T-cell (primary cell): ENCODE measurements around the gene CCDC194. TPM values are rescaled to one million over a fixed set of nuclear protein-coding genes. Genes with fewer than 3 reads are reported as not detected.

Experiments used
- ATAC-seq, 4 experiments: fragments of 200-7000 bp in 3 of 4; fragments of 150-1000 bp in 1 of 4; cut with Tn5 transposase; replicated peaks in 1 of 4; 1 replicate in 3 of 4; 2 replicates in 1 of 4; pipeline ENCODE4 v1.10.0; 2021; ENCODE audit warnings: moderate library complexity in 3 of 4, mild to moderate bottlenecking in 2 of 4, moderate number of reproducible peaks in 1 of 4
- CTCF ChIA-PET, 2 donors: fragments of 300-600 bp; sonication (Branson Sonifier 250); formaldehyde crosslinking; loops; one replicate each; lab custom pipeline; 2022; ENCODE audit warnings: antibody characterized with exemption in 2 of 2; lab: Charles Lee
- POLR2A ChIA-PET, 2 donors: fragments of 300-600 bp; sonication (Branson Sonifier 250); formaldehyde crosslinking; loops; one replicate each; lab custom pipeline; 2022; ENCODE audit warnings: antibody characterized with exemption in 2 of 2; lab: Charles Lee
- DNase-seq, 35 experiments: peaks; one replicate each; pipeline versions ENCODE4 v3.0.0 to v3.0.0-alpha.2; 2013 to 2023
- H3K27ac ChIP-seq: one replicate; pipeline ENCODE4 v1.5.1; 2013; ENCODE audit warnings: low read length
- H3K27me3 ChIP-seq, 2 experiments: replicated peaks in 1 of 2; 1 replicate in 1 of 2; 2 replicates in 1 of 2; pipeline versions ENCODE4 v1.6.1 to v1.7.0; 2013; ENCODE audit warnings: low read length in 1 of 2, mixed read lengths in 1 of 2; ENCODE audit not compliant: control insufficient read depth in 2 of 2, insufficient read depth in 2 of 2; ENCODE audit errors: extremely low read depth in 1 of 2
- H3K36me3 ChIP-seq, 2 donors: 1 replicate in 1 of 2; 2 replicates in 1 of 2; pipeline versions ENCODE4 v1.6.1 to v1.7.0; 2013; ENCODE audit warnings: low read length in 1 of 2; ENCODE audit not compliant: control insufficient read depth in 2 of 2, insufficient read depth in 1 of 2; ENCODE audit errors: extremely low read depth in 1 of 2
- H3K4me1 ChIP-seq, 2 experiments: 1 replicate in 1 of 2; 2 replicates in 1 of 2; pipeline versions ENCODE4 v1.6.1 to v1.7.0; 2013; ENCODE audit warnings: low read length in 2 of 2, mixed read lengths in 1 of 2; ENCODE audit not compliant: insufficient read depth in 2 of 2, control insufficient read depth in 1 of 2; ENCODE audit errors: extremely low read depth in 1 of 2
- H3K4me3 ChIP-seq, 2 donors: 1 replicate in 1 of 2; 2 replicates in 1 of 2; pipeline versions ENCODE4 v1.5.1 to v1.7.0; 2013; ENCODE audit warnings: mild to moderate bottlenecking in 2 of 2, low read length in 1 of 2, moderate library complexity in 1 of 2; ENCODE audit not compliant: control insufficient read depth in 1 of 2; ENCODE audit errors: extremely low read depth in 1 of 2
- H3K9me3 ChIP-seq: 2 replicates; pipeline ENCODE4 v1.7.0; 2013
- H3K27ac Mint-ChIP-seq, 2 donors: one replicate each; pipeline ENCODE4 v1.8.0; 2020 to 2021; ENCODE audit warnings: mild to moderate bottlenecking in 2 of 2, mixed read lengths in 2 of 2
- H3K27me3 Mint-ChIP-seq, 2 donors: one replicate each; pipeline ENCODE4 v1.8.0; 2021 to 2022; ENCODE audit warnings: mixed read lengths in 2 of 2
- H3K36me3 Mint-ChIP-seq: one replicate; pipeline ENCODE4 v1.8.0; 2021; ENCODE audit warnings: mixed read lengths
- H3K4me1 Mint-ChIP-seq, 3 donors: one replicate each; pipeline ENCODE4 v1.8.0; 2020 to 2022; ENCODE audit warnings: mixed read lengths in 3 of 3, mild to moderate bottlenecking in 1 of 3
- H3K4me3 Mint-ChIP-seq, 3 donors: one replicate each; pipeline ENCODE4 v1.8.0; 2020 to 2022; ENCODE audit warnings: mild to moderate bottlenecking in 3 of 3, mixed read lengths in 3 of 3, moderate library complexity in 3 of 3
- H3K9me3 Mint-ChIP-seq, 3 donors: one replicate each; pipeline ENCODE4 v1.8.0; 2020 to 2022; ENCODE audit warnings: mixed read lengths in 3 of 3
- WGBS: methylation state at CpG from one replicate; pipeline ENCODE4 v1.1.5; 2013; ENCODE audit warnings: missing lambda C conversion rate; ENCODE audit not compliant: insufficient coverage; 5-methylcytosine and 5-hydroxymethylcytosine counted together
- total RNA-seq, 35 experiments: library from RNA in 6 of 35; stranded (reverse) in 6 of 35; fragments of 120-200 nt in 1 of 35; gene quantifications; one replicate each; pipeline versions ENCODE4 v1.2.1 to v1.2.4 and lab custom pipeline; 2013 to 2026

The CCDC194 gene
- total RNA-seq, 5 donors from 2014 or later (not counting 1 experiment from before 2014, with no cell fraction given), result 1.4 to 3.3 (median 2.6) TPM

DNA sequence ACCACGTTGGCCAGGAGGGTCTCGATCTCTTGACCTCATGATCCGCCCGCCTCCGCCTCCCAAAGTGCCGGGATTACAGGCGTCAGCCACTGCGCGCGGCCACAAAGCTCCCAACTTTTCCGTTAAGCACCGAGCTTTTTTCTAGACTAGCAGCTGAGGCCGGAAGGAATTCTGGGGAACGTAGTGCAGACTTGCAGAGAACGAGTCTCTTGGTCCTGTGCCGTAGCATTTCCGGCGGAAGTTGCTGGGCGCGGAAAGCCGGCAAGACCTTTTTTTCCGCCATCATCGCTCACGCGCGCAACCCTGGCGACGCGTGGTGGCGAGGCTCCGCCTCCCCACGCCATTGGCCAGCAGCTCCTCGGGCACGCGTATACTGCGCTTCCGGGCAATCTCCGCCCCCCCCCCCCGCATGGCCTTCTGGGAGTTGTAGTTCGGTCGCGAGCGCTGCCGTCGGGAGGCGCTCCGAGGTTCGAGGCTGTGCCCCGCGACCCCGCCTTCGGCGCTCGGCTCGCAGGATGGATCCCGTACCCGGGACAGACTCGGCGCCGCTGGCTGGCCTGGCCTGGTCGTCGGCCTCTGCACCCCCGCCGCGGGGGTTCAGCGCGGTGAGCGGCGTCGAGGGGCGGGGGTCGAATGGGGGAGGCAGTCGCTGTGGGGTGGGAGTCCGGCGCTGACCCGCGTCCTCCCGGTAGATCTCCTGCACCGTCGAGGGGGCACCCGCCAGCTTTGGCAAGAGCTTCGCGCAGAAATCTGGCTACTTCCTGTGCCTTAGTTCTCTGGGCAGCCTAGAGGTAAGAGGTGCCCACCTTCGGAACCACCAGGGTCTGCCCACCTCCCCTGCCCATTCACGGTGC lies 25.9 kb upstream of the CCDC194 start, which contains the start of gene MVB12A:
TSS of gene MVB12A (plus strand) at position 427 of the 854 bp plus-strand sequence. CDS start at position 516, 89 bp downstream.
- Histone ChIP-seq H3K4me3 (peak within 1 kb of the TSS; percentile 80 to 82), H3K27me3 (no peaks in the 10 kb centered on the region), H3K4me1 (peaks cover 7 to 22% of the 10 kb centered on the region in 2 experiments), H3K36me3 (peaks cover 0 to 4% of the 10 kb centered on the region in 2 donors), H3K27ac (peak within 1 kb of the TSS; percentile 18), H3K9me3 (no peaks in the 10 kb centered on the region)
- H3K36me3 Mint-ChIP-seq, result peaks cover 8% of the 10 kb centered on the region
- peak within 1 kb of the TSS; percentile 87 to 93 (median 90) for H3K4me3 Mint-ChIP-seq
- under 1% methylated on average over 74 of the region's 85 CpGs for WGBS
- ChIA-PET CTCF (interaction anchor here (0.6 to 1.5 kb wide), 13 partner anchors 10 to 478 kb away, joined by 3 to 8 read pairs (median 4); partner anchors contain the start of genes BABAM1 (in 1 of the 2), BST2 (in 1 of the 2) and DDA1 (in 1 of the 2)), POLR2A (interaction anchor here (0.6 to 1.1 kb wide), 4 partner anchors 13 to 153 kb away, joined by 3 read pairs; partner anchors contain the start of genes BABAM1 (in 1 of the 2), BST2 (in 1 of the 2) and DDA1 (in 1 of the 2))
- ATAC-seq (peak; percentile 96 to 98 (median 96)), DNase-seq (peak; percentile 85 to 99 (median 96))
- no peaks in the 10 kb centered on the region for H3K9me3 Mint-ChIP-seq
- H3K4me1 Mint-ChIP-seq, result peaks cover 16 to 20% (median 18%) of the 10 kb centered on the region in 3 donors
- no peaks in the 10 kb centered on the region for H3K27me3 Mint-ChIP-seq
- peak within 1 kb of the TSS; percentile 91 to 92 for H3K27ac Mint-ChIP-seq

DNA sequence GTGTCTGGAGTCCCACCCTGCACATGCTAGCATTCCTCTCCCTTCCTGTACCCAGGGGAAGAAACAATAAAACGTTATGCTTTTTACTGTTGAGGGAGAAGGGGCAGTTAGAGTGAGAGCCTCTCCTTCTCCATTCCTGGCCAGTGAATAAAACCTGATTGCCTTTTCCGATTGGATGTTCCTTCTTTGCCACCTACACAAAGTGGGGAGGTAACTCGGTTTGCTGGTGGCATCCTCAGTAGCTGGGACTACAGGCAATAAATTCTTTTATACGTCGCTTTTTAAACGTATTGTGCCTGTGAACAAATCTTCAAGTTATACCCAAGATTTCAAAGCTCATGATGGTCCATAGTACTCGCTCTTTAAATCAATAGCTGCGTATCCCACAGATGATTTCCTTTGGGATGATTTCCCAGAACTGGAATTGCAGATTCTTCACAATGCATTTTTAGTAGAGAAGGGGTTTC lies 25.2 kb upstream of the CCDC194 start:
- Histone ChIP-seq H3K9me3 (no peaks in the 10 kb centered on the region), H3K4me3 (peak overlapping the region; percentile 80 to 82), H3K36me3 (peaks cover 0 to 5% of the 10 kb centered on the region in 2 donors), H3K27ac (no peak overlapping the region), H3K27me3 (no peaks in the 10 kb centered on the region), H3K4me1 (peaks cover 7 to 17% of the 10 kb centered on the region in 2 experiments)
- H3K27ac Mint-ChIP-seq, result peak overlapping the region; percentile 91 to 92
- 71% methylated on average over 3 of the region's 8 CpGs for WGBS
- ChIA-PET POLR2A (interaction anchor here (0.6 to 1.1 kb wide), 4 partner anchors 12 to 152 kb away, joined by 3 read pairs; partner anchors contain the start of genes BABAM1 (in 1 of the 2), BST2 (in 1 of the 2) and DDA1 (in 1 of the 2)), CTCF (interaction anchor here in 1 of 2 donors (0.6 to 1.5 kb wide), 11 partner anchors 11 to 152 kb away, joined by 3 to 6 read pairs (median 4); partner anchors contain the start of genes BABAM1, BST2 and DDA1)
- DNase-seq (peak in 1 of 35 experiments; percentile 14), ATAC-seq (no peak)
- peaks cover 15 to 18% (median 16%) of the 10 kb centered on the region in 3 donors for H3K4me1 Mint-ChIP-seq
- H3K27me3 Mint-ChIP-seq, result no peaks in the 10 kb centered on the region
- peak overlapping the region; percentile 87 to 93 (median 90) for H3K4me3 Mint-ChIP-seq
- peaks cover 8% of the 10 kb centered on the region for H3K36me3 Mint-ChIP-seq
- no peaks in the 10 kb centered on the region for H3K9me3 Mint-ChIP-seq

DNA sequence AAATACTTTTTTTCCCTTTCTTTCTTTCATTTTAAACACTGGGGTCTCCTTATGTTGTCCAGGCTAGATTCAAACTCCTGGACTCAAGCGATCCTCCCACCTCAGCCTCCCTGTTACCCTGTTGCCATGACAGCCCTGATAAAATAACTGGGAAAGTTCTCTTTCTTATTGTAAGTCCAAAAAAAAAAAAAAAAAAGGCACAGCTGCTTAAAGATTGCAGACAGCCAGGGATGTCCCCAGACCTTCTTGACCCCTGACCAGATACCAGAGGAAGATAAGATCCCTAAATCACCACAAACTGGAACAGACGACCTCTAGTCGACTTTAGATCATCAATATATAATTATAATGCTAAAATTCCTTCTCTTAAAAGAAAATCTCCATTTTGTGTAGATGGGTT lies 24.7 kb upstream of the CCDC194 start:
- peaks cover 0 to 3% of the 10 kb centered on the region in 2 donors for H3K36me3 ChIP-seq
- no peak for ATAC-seq
- Mint-ChIP-seq H3K4me3 (peak overlapping the region; percentile 87 to 93 (median 90)), H3K27me3 (no peaks in the 10 kb centered on the region), H3K9me3 (no peaks in the 10 kb centered on the region), H3K36me3 (peaks cover 8% of the 10 kb centered on the region), H3K27ac (peak overlapping the region in 1 of 2 donors; percentile 92), H3K4me1 (peaks cover 15 to 16% (median 15%) of the 10 kb centered on the region in 3 donors)
- CTCF ChIA-PET, result interaction anchor here in 1 of 2 donors (0.6 to 1.5 kb wide), 5 partner anchors 11 to 152 kb away, joined by 3 to 6 read pairs (median 5); partner anchors contain the start of genes BABAM1 and BST2
- no peaks in the 10 kb centered on the region for H3K27me3 ChIP-seq
- POLR2A ChIA-PET, result no interaction called here
- no peak for DNase-seq
- no CpG with 5 or more reads among the region's 3 CpGs for WGBS
- H3K9me3 ChIP-seq, result no peaks in the 10 kb centered on the region
- peaks cover 7 to 17% of the 10 kb centered on the region in 2 experiments for H3K4me1 ChIP-seq
- no peak overlapping the region for H3K27ac ChIP-seq
- H3K4me3 ChIP-seq, result no peak overlapping the region

DNA sequence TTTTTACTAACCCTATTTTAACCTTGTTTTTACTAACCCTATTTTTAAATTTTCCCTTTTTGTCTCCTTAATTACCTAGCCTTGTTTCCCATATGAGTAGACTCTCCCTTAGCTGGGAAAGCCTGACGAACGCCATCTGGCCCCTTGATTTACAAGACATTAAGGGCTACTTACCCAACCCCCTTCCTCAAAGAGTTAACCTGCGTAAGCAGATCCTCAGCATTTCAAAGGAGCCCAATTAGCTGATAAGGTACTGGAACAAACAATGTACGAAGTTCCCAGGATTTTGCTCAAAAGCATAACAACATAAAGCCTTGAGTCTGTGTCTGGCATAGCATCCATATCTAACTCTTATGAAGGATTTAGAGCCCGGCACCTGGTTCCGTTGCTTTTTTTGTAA lies 21.1 kb upstream of the CCDC194 start:
- Histone ChIP-seq H3K27ac (no peak overlapping the region), H3K27me3 (no peaks in the 10 kb centered on the region), H3K9me3 (no peaks in the 10 kb centered on the region), H3K4me3 (no peak overlapping the region), H3K4me1 (peaks cover 4 to 8% of the 10 kb centered on the region in 2 experiments), H3K36me3 (peaks cover 0 to 23% of the 10 kb centered on the region in 2 donors)
- Mint-ChIP-seq H3K27me3 (no peaks in the 10 kb centered on the region), H3K36me3 (peaks cover 19% of the 10 kb centered on the region), H3K9me3 (no peaks in the 10 kb centered on the region), H3K4me1 (peaks cover 16 to 22% (median 16%) of the 10 kb centered on the region in 3 donors), H3K4me3 (no peak overlapping the region), H3K27ac (no peak overlapping the region)
- no peak for DNase-seq
- ATAC-seq, result no peak
- ChIA-PET POLR2A (no interaction called here), CTCF (no interaction called here)
- 100% methylated on average over 4 of the region's 6 CpGs for WGBS

DNA sequence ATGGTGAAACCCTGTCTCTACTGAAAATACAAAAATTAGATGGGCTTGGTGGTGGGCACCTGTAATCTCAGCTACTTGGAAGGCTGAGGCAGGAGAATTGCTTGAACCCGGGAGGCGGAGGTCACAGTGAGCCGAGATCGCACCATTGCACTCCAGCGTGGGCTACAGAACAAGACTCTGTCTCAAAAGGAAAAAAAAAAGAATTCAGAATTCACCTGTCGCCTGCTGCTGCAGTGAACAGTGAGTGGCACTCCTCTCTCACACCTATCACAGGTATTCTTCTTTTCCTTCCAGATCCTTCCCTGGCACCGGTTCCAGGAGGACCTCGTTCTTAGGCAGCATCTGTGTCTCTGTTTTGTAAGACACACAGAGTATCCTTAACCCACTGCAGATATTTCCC lies 20.1 kb upstream of the CCDC194 start:
- Histone ChIP-seq H3K27ac (no peak overlapping the region), H3K27me3 (no peaks in the 10 kb centered on the region), H3K36me3 (peaks cover 0 to 23% of the 10 kb centered on the region in 2 donors), H3K4me1 (peaks cover under 1 to 2% of the 10 kb centered on the region in 2 experiments), H3K9me3 (no peaks in the 10 kb centered on the region), H3K4me3 (no peak overlapping the region)
- POLR2A ChIA-PET, result no interaction called here
- H3K27me3 Mint-ChIP-seq, result no peaks in the 10 kb centered on the region
- no peaks in the 10 kb centered on the region for H3K9me3 Mint-ChIP-seq
- DNase-seq, result no peak
- H3K4me3 Mint-ChIP-seq, result no peak overlapping the region
- H3K4me1 Mint-ChIP-seq, result peaks cover 9 to 18% (median 10%) of the 10 kb centered on the region in 3 donors
- peaks cover 19% of the 10 kb centered on the region for H3K36me3 Mint-ChIP-seq
- CTCF ChIA-PET, result no interaction called here
- no peak for ATAC-seq
- H3K27ac Mint-ChIP-seq, result peak overlapping the region in 1 of 2 donors; percentile 16
- WGBS, result 100% methylated on average over 2 of the region's 8 CpGs

DNA sequence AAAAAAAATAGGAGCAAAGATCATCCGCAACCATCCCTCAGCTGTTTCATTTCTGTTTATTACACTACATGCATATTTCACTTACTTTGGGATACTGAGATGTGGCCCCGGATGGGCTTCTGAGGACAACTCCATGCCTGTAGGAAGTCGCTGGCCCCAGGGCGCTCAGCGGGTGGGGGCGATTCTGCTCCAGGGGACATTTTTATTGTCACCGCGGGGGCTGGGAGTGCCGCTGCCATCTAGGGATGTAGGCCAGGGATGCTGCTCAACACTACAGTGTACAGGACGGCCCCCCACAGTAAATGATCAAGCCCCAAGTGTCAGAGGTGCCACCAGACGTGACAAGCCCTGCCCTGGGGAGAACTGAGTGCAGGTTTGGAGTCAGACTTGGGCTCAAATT lies 17.8 kb upstream of the CCDC194 start:
- Histone ChIP-seq H3K36me3 (peaks cover 0 to 23% of the 10 kb centered on the region in 2 donors), H3K27me3 (no peaks in the 10 kb centered on the region), H3K4me3 (no peak overlapping the region), H3K27ac (no peak overlapping the region), H3K9me3 (no peaks in the 10 kb centered on the region), H3K4me1 (peaks cover 2 to 13% of the 10 kb centered on the region in 2 experiments)
- CTCF ChIA-PET, result no interaction called here
- Mint-ChIP-seq H3K9me3 (no peaks in the 10 kb centered on the region), H3K36me3 (peaks cover 16% of the 10 kb centered on the region), H3K27ac (no peak overlapping the region), H3K27me3 (no peaks in the 10 kb centered on the region), H3K4me1 (peaks cover 19 to 27% (median 20%) of the 10 kb centered on the region in 3 donors), H3K4me3 (no peak overlapping the region)
- DNase-seq (no peak), ATAC-seq (no peak)
- POLR2A ChIA-PET, result no interaction called here
- 96% methylated on average over 10 of the region's 11 CpGs for WGBS
